GM21381 (cell line): ENCODE measurements around the gene PKD1L1.

ENCODE experiments used
- ATAC-seq: cut with Tn5 transposase; IDR thresholded peaks from one replicate; pipeline ENCODE4 v1.9.1; 2021; ENCODE audit warnings: mild to moderate bottlenecking, moderate library complexity; ENCODE audit not compliant: unreplicated experiment

Gene PKD1L1

GRCh38 chr7:47881256-47881655 is 67.0 kb downstream of the PKD1L1 start:
- ATAC-seq: no peak

GRCh38 chr7:47878662-47879061 is 69.6 kb downstream of the PKD1L1 start:
- no peak for ATAC-seq

- ATAC-seq: no peak
These were observed 70.9 kb downstream of the PKD1L1 start for GRCh38 chr7:47877336-47877735.

GRCh38 chr7:47875998-47876744 is 72.1 kb downstream of the PKD1L1 start:
- no peak for ATAC-seq

- no peak for ATAC-seq
These were observed 72.9 kb downstream of the PKD1L1 start for GRCh38 chr7:47875406-47875805.

- ATAC-seq: no peak
These were observed 74.5 kb downstream of the PKD1L1 start for GRCh38 chr7:47873762-47874161.

- ATAC-seq: no peak
These were observed 81.0 kb downstream of the PKD1L1 start for GRCh38 chr7:47867286-47867685.

- ATAC-seq: no peak
These were observed 82.1 kb downstream of the PKD1L1 start for GRCh38 chr7:47866120-47866519.

GRCh38 chr7:47852330-47853245 is 95.7 kb downstream of the PKD1L1 start:
- no peak for ATAC-seq

GRCh38 chr7:47847207-47847606 is 101.1 kb downstream of the PKD1L1 start:
- ATAC-seq: no peak

GRCh38 chr7:47846138-47846836 is 102.0 kb downstream of the PKD1L1 start:
- ATAC-seq: no peak

- ATAC-seq: no peak
These were observed 104.0 kb downstream of the PKD1L1 start for GRCh38 chr7:47844311-47844710.

- ATAC-seq: no peak
These were observed 105.0 kb downstream of the PKD1L1 start for GRCh38 chr7:47843291-47843690.

- no peak for ATAC-seq
These were observed 108.9 kb downstream of the PKD1L1 start for GRCh38 chr7:47839381-47839780.

GRCh38 chr7:47837826-47838225 is 110.4 kb downstream of the PKD1L1 start:
- no peak for ATAC-seq

GRCh38 chr7:47836503-47837202 is 111.6 kb downstream of the PKD1L1 start:
- ATAC-seq: no peak

- ATAC-seq: no peak
These were observed 112.2 kb downstream of the PKD1L1 start for GRCh38 chr7:47836080-47836479.

- no peak for ATAC-seq
These were observed 115.1 kb downstream of the PKD1L1 start for GRCh38 chr7:47833211-47833610.

- no peak for ATAC-seq
These were observed 116.1 kb downstream of the PKD1L1 start for GRCh38 chr7:47832105-47832715.

- ATAC-seq: no peak
These were observed 118.3 kb downstream of the PKD1L1 start for GRCh38 chr7:47830015-47830414.
